KMS-11 (cell line): ENCODE data around the gene RXFP2.

ENCODE experiments used
- H2AFZ ChIP-seq: fragments of 200-600 bp; sonication (generic); 2 replicates; pipeline ENCODE4 v1.6.1; 2016; ENCODE audit warnings: antibody characterized with exemption, mixed run types, low read depth
- H3K27ac ChIP-seq: fragments of 200-600 bp; sonication (generic); 2 replicates; pipeline ENCODE4 v1.6.1; 2016; ENCODE audit warnings: mild to moderate bottlenecking, mixed run types
- H3K27me3 ChIP-seq: fragments of 200-600 bp; sonication (generic); 2 replicates; pipeline ENCODE4 v1.6.1; 2017; ENCODE audit warnings: mild to moderate bottlenecking, low read depth, mixed run types, moderate library complexity; ENCODE audit not compliant: insufficient read depth
- H3K36me3 ChIP-seq: fragments of 200-600 bp; sonication (generic); 2 replicates; pipeline ENCODE4 v1.6.1; 2017; ENCODE audit warnings: mild to moderate bottlenecking, mixed run types; ENCODE audit not compliant: insufficient read depth
- H3K4me1 ChIP-seq: fragments of 200-600 bp; sonication (generic); 2 replicates; pipeline ENCODE4 v1.6.1; 2016; ENCODE audit warnings: mild to moderate bottlenecking, low read depth, mixed run types; ENCODE audit not compliant: poor library complexity, severe bottlenecking
- H3K4me2 ChIP-seq: fragments of 200-600 bp; sonication (generic); 2 replicates; pipeline ENCODE4 v1.7.0; 2016; ENCODE audit warnings: mild to moderate bottlenecking, mixed run types
- H3K4me3 ChIP-seq: fragments of 200-600 bp; sonication (generic); IDR thresholded peaks from 2 replicates; pipeline ENCODE4 v1.6.1; 2017; ENCODE audit warnings: low read depth, low read length, mixed read lengths; ENCODE audit not compliant: insufficient read depth
- H3K79me2 ChIP-seq: fragments of 200-600 bp; sonication (generic); 2 replicates; pipeline ENCODE4 v1.6.1; 2016; ENCODE audit warnings: low read depth, mixed run types; ENCODE audit not compliant: insufficient read depth
- H3K9ac ChIP-seq: fragments of 200-600 bp; sonication (generic); 2 replicates; pipeline ENCODE4 v1.6.1; 2016; ENCODE audit warnings: mild to moderate bottlenecking, mixed run types
- H4K20me1 ChIP-seq: fragments of 200-600 bp; sonication (generic); 2 replicates; pipeline ENCODE4 v1.6.1; 2016; ENCODE audit warnings: mild to moderate bottlenecking, mixed run types; ENCODE audit not compliant: insufficient read depth
- CTCF ChIP-seq: fragments of 200-600 bp; sonication (generic); conservative IDR thresholded peaks from 2 replicates; pipeline ENCODE4 v1.6.1; 2017; ENCODE audit warnings: low read depth, mild to moderate bottlenecking, antibody characterized with exemption, low read length, moderate library complexity, mixed read lengths

RXFP2 gene

GRCh38 chr13:31775686-31776085 lies 36.4 kb downstream of the RXFP2 start:
- TF ChIP-seq CTCF: no peak
- no peaks in the 10 kb centered on the region for H3K4me1 ChIP-seq
- no peaks in the 10 kb centered on the region for H3K27me3 ChIP-seq
- no peak overlapping the region for H2AFZ ChIP-seq
- no peak overlapping the region for H3K27ac ChIP-seq
- no peaks in the 10 kb centered on the region for H3K36me3 ChIP-seq
- no peak overlapping the region for H3K4me2 ChIP-seq
- no peaks in the 10 kb centered on the region for H3K79me2 ChIP-seq
- no peak overlapping the region for H3K9ac ChIP-seq
- H4K20me1 ChIP-seq: no peaks in the 10 kb centered on the region
- H3K4me3 ChIP-seq: no peak overlapping the region

- no peak overlapping the region for H3K4me2 ChIP-seq
Measured at GRCh38 chr13:31781064-31781463, 41.7 kb downstream of the RXFP2 start.

GRCh38 chr13:31786011-31786410 lies 46.7 kb downstream of the RXFP2 start:
- H3K27me3 ChIP-seq: no peaks in the 10 kb centered on the region
- no peak for TF ChIP-seq CTCF
- H3K4me1 ChIP-seq: no peaks in the 10 kb centered on the region

More at GRCh38 chr13:31781064-31781463, 41.7 kb downstream of the RXFP2 start:
- Histone ChIP-seq H2AFZ (no peak overlapping the region), H4K20me1 (no peaks in the 10 kb centered on the region), H3K9ac (no peak overlapping the region), H3K27ac (no peak overlapping the region), H3K79me2 (no peaks in the 10 kb centered on the region), H3K4me1 (no peaks in the 10 kb centered on the region), H3K4me3 (no peak overlapping the region), H3K36me3 (no peaks in the 10 kb centered on the region), H3K27me3 (no peaks in the 10 kb centered on the region)
- TF ChIP-seq CTCF: no peak

GRCh38 chr13:31790992-31791391 lies 51.7 kb downstream of the RXFP2 start:
- H3K9ac ChIP-seq: no peak overlapping the region
- no peaks in the 10 kb centered on the region for H3K79me2 ChIP-seq
- no peak for TF ChIP-seq CTCF
- H3K27me3 ChIP-seq: no peaks in the 10 kb centered on the region
- H3K4me2 ChIP-seq: no peak overlapping the region
- H4K20me1 ChIP-seq: no peaks in the 10 kb centered on the region
- H3K27ac ChIP-seq: no peak overlapping the region
- no peak overlapping the region for H3K4me3 ChIP-seq
- H2AFZ ChIP-seq: no peak overlapping the region
- H3K36me3 ChIP-seq: no peaks in the 10 kb centered on the region
- no peaks in the 10 kb centered on the region for H3K4me1 ChIP-seq

More at GRCh38 chr13:31786011-31786410, 46.7 kb downstream of the RXFP2 start:
- Histone ChIP-seq H3K36me3 (no peaks in the 10 kb centered on the region), H3K4me2 (no peak overlapping the region), H2AFZ (no peak overlapping the region), H3K79me2 (no peaks in the 10 kb centered on the region), H3K27ac (no peak overlapping the region), H3K9ac (no peak overlapping the region), H4K20me1 (no peaks in the 10 kb centered on the region), H3K4me3 (no peak overlapping the region)
